Liver (tissue), 9 donors: Measurements from ENCODE around the gene BOD1L1. TPM values are rescaled to one million over a fixed set of nuclear protein-coding genes. Genes with fewer than 3 reads are reported as not detected.
"Not testable (repeated sequence)": the region's sequence is repeated elsewhere in the genome, so short reads cannot be mapped to it uniquely, and the experiment has no call there.

ENCODE experiments used
- DNase-seq: peaks from one replicate; pipeline ENCODE4 v3.0.0-alpha.2; 2017; ENCODE audit warnings: low spot score
- H3K27ac ChIP-seq, 2 donors: one replicate each; pipeline ENCODE4 v1.7.0; 2013; ENCODE audit warnings: inconsistent platforms in 2 of 2, low read length in 2 of 2, control low read depth in 1 of 2, low read depth in 1 of 2, mild to moderate bottlenecking in 1 of 2
- H3K27me3 ChIP-seq, 4 donors: one replicate each; pipeline versions ENCODE4 v1.6.1 to v1.7.0; 2013; ENCODE audit warnings: low read length in 3 of 4, inconsistent platforms in 1 of 4, mild to moderate bottlenecking in 1 of 4, moderate library complexity in 1 of 4; ENCODE audit not compliant: control insufficient read depth in 4 of 4, insufficient read depth in 4 of 4
- H3K36me3 ChIP-seq, 4 donors: one replicate each; pipeline versions ENCODE4 v1.6.1 to v1.7.0; 2013; ENCODE audit warnings: low read length in 3 of 4, mild to moderate bottlenecking in 3 of 4, low read depth in 1 of 4, moderate library complexity in 1 of 4; ENCODE audit not compliant: control insufficient read depth in 4 of 4, insufficient read depth in 3 of 4
- H3K4me1 ChIP-seq, 4 donors: one replicate each; pipeline versions ENCODE4 v1.6.1 to v1.7.0; 2013; ENCODE audit warnings: low read length in 3 of 4, mild to moderate bottlenecking in 3 of 4, moderate library complexity in 1 of 4; ENCODE audit not compliant: control insufficient read depth in 4 of 4, insufficient read depth in 4 of 4
- H3K4me3 ChIP-seq, 3 donors: one replicate each; pipeline versions ENCODE4 v1.6.1 to v1.7.0; 2013; ENCODE audit warnings: low read length in 3 of 3, control low read depth in 1 of 3, low read depth in 1 of 3, mild to moderate bottlenecking in 1 of 3
- H3K9ac ChIP-seq, 2 donors: one replicate each; pipeline ENCODE4 v1.7.0; 2013; ENCODE audit warnings: low read length in 2 of 2, mild to moderate bottlenecking in 2 of 2, moderate library complexity in 2 of 2, control low read depth in 1 of 2, low read depth in 1 of 2
- H3K9me3 ChIP-seq, 4 donors: one replicate each; pipeline versions ENCODE4 v1.6.1 to v1.7.0; 2013; ENCODE audit warnings: low read length in 3 of 4; ENCODE audit not compliant: control insufficient read depth in 4 of 4
- ATF3 ChIP-seq: IDR thresholded peaks from 2 replicates; pipeline ENCODE4 v1.6.1; 2016; ENCODE audit warnings: antibody characterized with exemption
- EGR1 ChIP-seq, 2 donors: IDR thresholded peaks; 2 replicates each; pipeline ENCODE4 v1.6.1; 2016 to 2018; ENCODE audit warnings: antibody characterized with exemption in 2 of 2, low read depth in 2 of 2
- FOXA1 ChIP-seq: IDR thresholded peaks from 2 replicates; pipeline ENCODE4 v1.6.1; 2016; ENCODE audit warnings: antibody characterized with exemption
- FOXA2 ChIP-seq: IDR thresholded peaks from 2 replicates; pipeline ENCODE4 v1.6.1; 2016; ENCODE audit warnings: antibody characterized with exemption
- GABPA ChIP-seq, 2 donors: IDR thresholded peaks in 1 of 2; conservative IDR thresholded peaks in 1 of 2; 2 replicates each; pipeline ENCODE4 v1.6.1; 2016; ENCODE audit warnings: antibody characterized with exemption in 2 of 2, mild to moderate bottlenecking in 1 of 2, moderate library complexity in 1 of 2
- HNF4G ChIP-seq: IDR thresholded peaks from 2 replicates; pipeline ENCODE4 v1.6.1; 2016; ENCODE audit warnings: antibody characterized with exemption
- JUND ChIP-seq, 2 donors: IDR thresholded peaks; 2 replicates each; pipeline ENCODE4 v1.6.1; 2016; ENCODE audit warnings: antibody characterized with exemption in 2 of 2
- NR2F2 ChIP-seq: IDR thresholded peaks from 2 replicates; pipeline ENCODE4 v1.6.1; 2016; ENCODE audit warnings: antibody characterized with exemption
- RAD21 ChIP-seq, 2 donors: IDR thresholded peaks; 2 replicates each; pipeline ENCODE4 v1.6.1; 2016; ENCODE audit warnings: antibody characterized with exemption in 2 of 2, mild to moderate bottlenecking in 2 of 2
- REST ChIP-seq: IDR thresholded peaks from 2 replicates; pipeline ENCODE4 v1.6.1; 2016; ENCODE audit warnings: antibody characterized with exemption, mild to moderate bottlenecking
- RXRA ChIP-seq, 2 donors: IDR thresholded peaks; 2 replicates each; pipeline ENCODE4 v1.6.1; 2017 to 2018; ENCODE audit warnings: antibody characterized with exemption in 2 of 2, mild to moderate bottlenecking in 1 of 2
- SP1 ChIP-seq: IDR thresholded peaks from 2 replicates; pipeline ENCODE4 v1.6.1; 2018; ENCODE audit warnings: antibody characterized with exemption, mild to moderate bottlenecking
- TAF1 ChIP-seq: conservative IDR thresholded peaks from 2 replicates; pipeline ENCODE4 v1.6.1; 2016; ENCODE audit warnings: antibody characterized with exemption, mild to moderate bottlenecking
- YY1 ChIP-seq: IDR thresholded peaks from 2 replicates; pipeline ENCODE4 v1.6.1; 2016; ENCODE audit warnings: antibody characterized with exemption, mild to moderate bottlenecking
- WGBS: extraction: QIAGEN DNeasy Blood & Tissue Kit; methylation state at CpG from one replicate; pipeline ENCODE4 v1.1.7; 2013; 5-methylcytosine and 5-hydroxymethylcytosine counted together
- polyA plus RNA-seq, 2 donors: library from polyadenylated mRNA; stranded (reverse) in 1 of 2; unstranded in 1 of 2; fragments of 200-250 nt in 1 of 2; fragments of >200 nt in 1 of 2; fragmentation: Nextera tagmentation in 1 of 2; extraction: Ambion mirVana in 1 of 2; gene quantifications; one replicate each; pipeline versions ENCODE4 v1.2.1 to v1.2.3, GENCODE V29; 2013 to 2015
- total RNA-seq, 2 donors: library from RNA; depleted of rRNA; stranded (reverse); fragments of >200 nt; gene quantifications; one replicate each; pipeline ENCODE4 v1.2.3, GENCODE V29; 2014
- TF ChIP-seq, protein P1 (sequence below): IDR thresholded peaks from 2 replicates; pipeline ENCODE4 v1.6.1; 2016; ENCODE audit warnings: antibody characterized with exemption
- TF ChIP-seq, protein P2 (sequence below): IDR thresholded peaks from 2 replicates; pipeline ENCODE4 v1.6.1; 2016; ENCODE audit warnings: antibody characterized with exemption
- TF ChIP-seq, protein P3 (sequence below): fragments of 150-350 bp; IDR thresholded peaks from 2 replicates; pipeline ENCODE4 v1.5.1; 2017; ENCODE audit warnings: improper control_type of control experiment, low read depth, low read length; ENCODE audit not compliant: missing input control
- donor health status: healthy.
- donor health status: healthy.
- donor health status: healthy.
- donor health status: healthy.
- donor health status: healthy.

Gene BOD1L1
- total and polyA plus RNA-seq, 4 donors = 4.1 to 19.2 (median 10.2) TPM

DNA sequence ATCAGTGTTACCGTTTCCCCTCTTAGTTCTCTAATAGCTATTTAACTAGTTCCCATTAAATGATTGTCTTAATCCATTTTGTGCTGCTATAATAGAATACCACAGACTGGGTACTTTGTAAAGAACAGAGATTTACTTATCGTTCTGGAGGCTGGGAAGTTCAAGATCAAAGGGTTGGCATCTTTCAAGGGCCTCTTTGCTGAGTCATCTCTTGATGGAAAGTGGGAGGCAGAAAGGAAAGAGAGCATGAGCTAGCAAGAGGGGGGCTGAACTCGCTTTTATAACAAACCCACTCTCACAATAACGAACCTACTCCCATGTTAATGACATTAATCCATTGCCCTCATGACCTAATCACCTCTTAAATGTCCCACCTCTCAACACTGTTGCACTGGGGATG, 65.9 kb downstream of the BOD1L1 start (continued):
- TF ChIP-seq, protein P1, sequence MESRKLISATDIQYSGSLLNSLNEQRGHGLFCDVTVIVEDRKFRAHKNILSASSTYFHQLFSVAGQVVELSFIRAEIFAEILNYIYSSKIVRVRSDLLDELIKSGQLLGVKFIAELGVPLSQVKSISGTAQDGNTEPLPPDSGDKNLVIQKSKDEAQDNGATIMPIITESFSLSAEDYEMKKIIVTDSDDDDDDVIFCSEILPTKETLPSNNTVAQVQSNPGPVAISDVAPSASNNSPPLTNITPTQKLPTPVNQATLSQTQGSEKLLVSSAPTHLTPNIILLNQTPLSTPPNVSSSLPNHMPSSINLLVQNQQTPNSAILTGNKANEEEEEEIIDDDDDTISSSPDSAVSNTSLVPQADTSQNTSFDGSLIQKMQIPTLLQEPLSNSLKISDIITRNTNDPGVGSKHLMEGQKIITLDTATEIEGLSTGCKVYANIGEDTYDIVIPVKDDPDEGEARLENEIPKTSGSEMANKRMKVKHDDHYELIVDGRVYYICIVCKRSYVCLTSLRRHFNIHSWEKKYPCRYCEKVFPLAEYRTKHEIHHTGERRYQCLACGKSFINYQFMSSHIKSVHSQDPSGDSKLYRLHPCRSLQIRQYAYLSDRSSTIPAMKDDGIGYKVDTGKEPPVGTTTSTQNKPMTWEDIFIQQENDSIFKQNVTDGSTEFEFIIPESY = no peak
- TF ChIP-seq FOXA2 (no peak), RAD21 (IDR thresholded peaks at IDR 0.05) (no peak), GABPA (IDR thresholded peaks at IDR 0.05 in 1 of 2, conservative IDR thresholded peaks at IDR 0.05 in 1 of 2) (no peak), JUND (IDR thresholded peaks at IDR 0.05) (no peak), YY1 (no peak), RXRA (IDR thresholded peaks at IDR 0.05) (no peak), ATF3 (no peak)
- TF ChIP-seq, protein P2, sequence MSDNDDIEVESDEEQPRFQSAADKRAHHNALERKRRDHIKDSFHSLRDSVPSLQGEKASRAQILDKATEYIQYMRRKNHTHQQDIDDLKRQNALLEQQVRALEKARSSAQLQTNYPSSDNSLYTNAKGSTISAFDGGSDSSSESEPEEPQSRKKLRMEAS = no peak

- not testable (repeated sequence) for H3K9ac ChIP-seq, H3K9me3 ChIP-seq, DNase-seq, H3K27ac ChIP-seq, H3K27me3 ChIP-seq, H3K36me3 ChIP-seq, H3K4me1 ChIP-seq, H3K4me3 ChIP-seq
- 64% methylated on average over 5 of the region's 5 CpGs for WGBS
These were observed 67.4 kb downstream of the BOD1L1 start for GRCh38 chr4:13560111-13560510.

DNA sequence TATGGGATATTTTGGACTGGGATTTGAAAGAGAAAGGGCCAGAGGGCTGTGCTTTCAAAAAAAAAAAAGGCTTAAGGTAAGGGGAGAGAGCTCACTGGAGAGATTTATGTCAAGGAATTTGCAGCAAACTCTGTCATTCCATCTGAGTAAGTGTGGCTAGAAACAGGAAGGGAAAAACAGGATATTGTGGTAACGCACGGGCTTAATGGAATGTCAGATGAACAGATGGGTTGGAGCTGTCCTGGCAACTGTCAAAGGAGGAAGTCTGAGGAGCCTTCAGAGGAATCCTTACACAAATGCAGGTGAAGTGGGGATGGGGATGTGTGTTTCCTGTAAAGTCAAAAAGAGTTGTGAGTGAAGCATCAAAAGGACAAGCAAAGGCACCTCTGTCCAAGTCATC, 68.1 kb downstream of the BOD1L1 start:
- no peaks in the 10 kb centered on the region for H3K9me3 ChIP-seq
- H3K4me1 ChIP-seq = no peaks in the 10 kb centered on the region
- H3K27ac ChIP-seq = no peak overlapping the region
- H3K9ac ChIP-seq = no peak overlapping the region
- TF ChIP-seq EGR1 (IDR thresholded peaks at IDR 0.05; ENCODE audit: low read depth in 2 of 2) (no peak), YY1 (no peak), REST (no peak), JUND (IDR thresholded peaks at IDR 0.05) (no peak), FOXA2 (no peak), ATF3 (no peak), NR2F2 (no peak), RXRA (IDR thresholded peaks at IDR 0.05) (no peak), SP1 (no peak), TAF1 (no peak), HNF4G (no peak), GABPA (IDR thresholded peaks at IDR 0.05 in 1 of 2, conservative IDR thresholded peaks at IDR 0.05 in 1 of 2) (no peak), FOXA1 (no peak)
- TF ChIP-seq, protein P2 = no peak
- TF ChIP-seq, protein P1 = no peak
- TF ChIP-seq, protein P3, sequence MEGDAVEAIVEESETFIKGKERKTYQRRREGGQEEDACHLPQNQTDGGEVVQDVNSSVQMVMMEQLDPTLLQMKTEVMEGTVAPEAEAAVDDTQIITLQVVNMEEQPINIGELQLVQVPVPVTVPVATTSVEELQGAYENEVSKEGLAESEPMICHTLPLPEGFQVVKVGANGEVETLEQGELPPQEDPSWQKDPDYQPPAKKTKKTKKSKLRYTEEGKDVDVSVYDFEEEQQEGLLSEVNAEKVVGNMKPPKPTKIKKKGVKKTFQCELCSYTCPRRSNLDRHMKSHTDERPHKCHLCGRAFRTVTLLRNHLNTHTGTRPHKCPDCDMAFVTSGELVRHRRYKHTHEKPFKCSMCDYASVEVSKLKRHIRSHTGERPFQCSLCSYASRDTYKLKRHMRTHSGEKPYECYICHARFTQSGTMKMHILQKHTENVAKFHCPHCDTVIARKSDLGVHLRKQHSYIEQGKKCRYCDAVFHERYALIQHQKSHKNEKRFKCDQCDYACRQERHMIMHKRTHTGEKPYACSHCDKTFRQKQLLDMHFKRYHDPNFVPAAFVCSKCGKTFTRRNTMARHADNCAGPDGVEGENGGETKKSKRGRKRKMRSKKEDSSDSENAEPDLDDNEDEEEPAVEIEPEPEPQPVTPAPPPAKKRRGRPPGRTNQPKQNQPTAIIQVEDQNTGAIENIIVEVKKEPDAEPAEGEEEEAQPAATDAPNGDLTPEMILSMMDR = no peak
- no peaks in the 10 kb centered on the region for H3K36me3 ChIP-seq
- WGBS = 56% methylated on average over 2 of the region's 2 CpGs
- H3K4me3 ChIP-seq = no peak overlapping the region
- no peaks in the 10 kb centered on the region for H3K27me3 ChIP-seq
- DNase-seq = no peak
